Mesenchymal stem cell (in vitro differentiated cells and primary cell): ENCODE data around the gene HRH1.

Source experiments
- DNase-seq: peaks from one replicate; pipeline ENCODE4 v3.0.0-alpha.2; 2013
- H2AFZ ChIP-seq: one replicate; pipeline ENCODE4 v1.6.1; 2013; ENCODE audit warnings: low read depth, mild to moderate bottlenecking, control low read depth, inconsistent platforms, low read length, moderate library complexity
- H2AK5ac ChIP-seq: 2 replicates; pipeline ENCODE4 v1.6.1; 2013; ENCODE audit warnings: low read length, moderate library complexity, mild to moderate bottlenecking, inconsistent platforms; ENCODE audit not compliant: severe bottlenecking
- H2BK120ac ChIP-seq: one replicate; pipeline ENCODE4 v1.6.1; 2013; ENCODE audit warnings: low read depth, mild to moderate bottlenecking, inconsistent platforms, low read length, moderate library complexity
- H2BK12ac ChIP-seq, 2 experiments: one replicate each; pipeline ENCODE4 v1.6.1; 2013; ENCODE audit warnings: inconsistent platforms in 2 of 2, low read length in 2 of 2, mild to moderate bottlenecking in 2 of 2, moderate library complexity in 2 of 2, control low read depth in 1 of 2
- H2BK15ac ChIP-seq: one replicate; pipeline ENCODE4 v1.6.1; 2013; ENCODE audit warnings: mild to moderate bottlenecking, low read depth, inconsistent platforms; ENCODE audit not compliant: poor library complexity, severe bottlenecking
- H2BK5ac ChIP-seq: 2 replicates; pipeline ENCODE4 v1.6.1; 2013; ENCODE audit warnings: low read depth, mild to moderate bottlenecking, low read length, control low read depth, inconsistent platforms; ENCODE audit not compliant: poor library complexity, severe bottlenecking
- H3K14ac ChIP-seq, 2 experiments: one replicate each; pipeline ENCODE4 v1.6.1; 2013; ENCODE audit warnings: inconsistent platforms in 2 of 2, low read length in 2 of 2, control low read depth in 1 of 2, mild to moderate bottlenecking in 1 of 2, moderate library complexity in 1 of 2
- H3K18ac ChIP-seq, 2 experiments: one replicate each; pipeline ENCODE4 v1.6.1; 2013; ENCODE audit warnings: inconsistent platforms in 2 of 2, low read length in 2 of 2, control low read depth in 1 of 2, low read depth in 1 of 2, mild to moderate bottlenecking in 1 of 2
- H3K23ac ChIP-seq, 2 experiments: one replicate each; pipeline ENCODE4 v1.6.1; 2013; ENCODE audit warnings: inconsistent platforms in 2 of 2, low read length in 2 of 2, mild to moderate bottlenecking in 2 of 2, moderate library complexity in 2 of 2, control low read depth in 1 of 2
- H3K27ac ChIP-seq: 2 replicates; pipeline ENCODE4 v1.5.1; 2013; ENCODE audit warnings: mild to moderate bottlenecking, moderate library complexity, low read length, control low read depth, inconsistent platforms; ENCODE audit not compliant: poor library complexity, severe bottlenecking
- H3K27me3 ChIP-seq, 2 experiments: 2 replicates each; pipeline versions ENCODE4 v1.6.1 to v1.7.0; 2013; ENCODE audit warnings: low read length in 2 of 2, mild to moderate bottlenecking in 2 of 2, moderate library complexity in 2 of 2, control low read depth in 1 of 2, inconsistent platforms in 1 of 2; ENCODE audit not compliant: control insufficient read depth in 1 of 2, insufficient read depth in 1 of 2
- H3K36me3 ChIP-seq, 2 experiments: 2 replicates each; pipeline versions ENCODE4 v1.6.1 to v1.7.0; 2013; ENCODE audit warnings: low read length in 2 of 2, control low read depth in 1 of 2, inconsistent platforms in 1 of 2, low read depth in 1 of 2, mild to moderate bottlenecking in 1 of 2; ENCODE audit not compliant: insufficient read depth in 2 of 2, control insufficient read depth in 1 of 2
- H3K4ac ChIP-seq, 2 experiments: one replicate each; pipeline ENCODE4 v1.6.1; 2013; ENCODE audit warnings: inconsistent platforms in 2 of 2, low read length in 2 of 2, mild to moderate bottlenecking in 2 of 2, moderate library complexity in 2 of 2, control low read depth in 1 of 2, low read depth in 1 of 2
- H3K4me1 ChIP-seq: 2 replicates; pipeline ENCODE4 v1.6.1; 2013; ENCODE audit warnings: low read depth, low read length, control low read depth; ENCODE audit not compliant: control insufficient read depth, insufficient read depth
- H3K4me2 ChIP-seq: 2 replicates; pipeline ENCODE4 v1.6.1; 2013; ENCODE audit warnings: low read length, mild to moderate bottlenecking, inconsistent platforms; ENCODE audit not compliant: poor library complexity, severe bottlenecking
- H3K4me3 ChIP-seq, 2 experiments: 2 replicates each; pipeline versions ENCODE4 v1.5.1 to v1.7.0; 2013; ENCODE audit warnings: low read length in 2 of 2, mild to moderate bottlenecking in 2 of 2, control low read depth in 1 of 2, low read depth in 1 of 2; ENCODE audit not compliant: insufficient read depth in 1 of 2
- H3K79me1 ChIP-seq: replicated peaks from 2 replicates; pipeline ENCODE4 v1.6.1; 2013; ENCODE audit warnings: mild to moderate bottlenecking, control low read depth, low read length, inconsistent platforms; ENCODE audit not compliant: poor library complexity, severe bottlenecking
- H3K9ac ChIP-seq: 2 replicates; pipeline ENCODE4 v1.7.0; 2013; ENCODE audit warnings: mild to moderate bottlenecking, low read length, moderate library complexity
- H3K9me3 ChIP-seq: 2 replicates; pipeline ENCODE4 v1.7.0; 2013; ENCODE audit warnings: mild to moderate bottlenecking, low read length; ENCODE audit not compliant: control insufficient read depth
- H4K8ac ChIP-seq: one replicate; pipeline ENCODE4 v1.6.1; 2013; ENCODE audit warnings: inconsistent platforms, mild to moderate bottlenecking, low read length, moderate library complexity
- H4K91ac ChIP-seq: one replicate; pipeline ENCODE4 v1.6.1; 2013; ENCODE audit warnings: mild to moderate bottlenecking, low read length, inconsistent platforms
- WGBS: methylation state at CpG from one replicate; pipeline ENCODE4 v1.1.7; 2013; ENCODE audit warnings: mixed read lengths; 5-methylcytosine and 5-hydroxymethylcytosine counted together

HRH1 gene

DNA sequence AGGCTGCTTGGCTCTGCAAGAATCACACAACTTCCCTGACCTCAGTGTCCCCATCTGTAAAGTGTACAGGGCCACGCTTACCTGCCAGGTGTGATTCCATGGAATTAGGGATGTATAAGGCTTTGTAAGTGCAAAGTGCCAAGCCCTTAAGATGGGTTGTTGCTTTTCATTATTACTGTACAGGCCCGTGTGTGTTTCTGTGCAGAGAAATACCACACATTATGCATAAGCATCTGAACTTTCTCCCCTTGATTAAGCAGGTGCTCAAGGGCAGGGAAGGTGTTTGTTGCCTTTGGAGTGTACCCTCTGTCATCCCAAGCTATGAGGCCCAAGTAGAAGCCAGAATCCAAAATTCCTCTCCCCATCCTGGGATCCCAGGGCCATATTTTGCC is 13.6 kb upstream of the HRH1 start:
- Histone ChIP-seq H2AK5ac (peak overlapping the region; percentile 49), H2BK12ac (no peak overlapping the region), H3K9ac (peak overlapping the region; percentile 55), H3K23ac (no peak overlapping the region), H3K4me1 (peaks cover 14% of the 10 kb centered on the region), H3K27ac (no peak overlapping the region), H2BK5ac (peak overlapping the region; percentile 3), H4K8ac (no peak overlapping the region), H3K14ac (no peak overlapping the region), H2AFZ (no peak overlapping the region), H4K91ac (no peak overlapping the region), H2BK15ac (no peak overlapping the region), H3K4ac (no peak overlapping the region), H3K18ac (no peak overlapping the region), H3K4me2 (no peak overlapping the region), H3K27me3 (no peaks in the 10 kb centered on the region), H2BK120ac (no peak overlapping the region), H3K36me3 (no peaks in the 10 kb centered on the region), H3K9me3 (no peaks in the 10 kb centered on the region), H3K79me1 (no peaks in the 10 kb centered on the region), H3K4me3 (peak overlapping the region in 1 of 2 experiments; percentile 26)
- DNase-seq = no peak
- WGBS = no CpG with 5 or more reads among the region's 2 CpGs

GRCh38 chr3:11143476-11143875 is 10.8 kb upstream of the HRH1 start:
- Histone ChIP-seq H3K9ac (no peak overlapping the region), H3K4me2 (no peak overlapping the region), H2BK15ac (no peak overlapping the region), H3K27ac (no peak overlapping the region), H3K18ac (no peak overlapping the region), H3K79me1 (no peaks in the 10 kb centered on the region), H4K8ac (no peak overlapping the region), H3K14ac (no peak overlapping the region), H3K4ac (no peak overlapping the region), H3K23ac (no peak overlapping the region), H2BK12ac (no peak overlapping the region), H4K91ac (no peak overlapping the region), H2BK120ac (no peak overlapping the region), H3K4me3 (no peak overlapping the region), H3K4me1 (peaks cover 9% of the 10 kb centered on the region), H3K36me3 (no peaks in the 10 kb centered on the region), H3K9me3 (no peaks in the 10 kb centered on the region), H2AFZ (no peak overlapping the region), H2BK5ac (no peak overlapping the region), H2AK5ac (no peak overlapping the region), H3K27me3 (no peaks in the 10 kb centered on the region)
- 78% methylated on average over 5 of the region's 5 CpGs for WGBS
- DNase-seq = no peak

- no peak overlapping the region for H3K4me3 ChIP-seq
- H3K36me3 ChIP-seq = no peaks in the 10 kb centered on the region
- H2BK5ac ChIP-seq = no peak overlapping the region
- no peak overlapping the region for H3K23ac ChIP-seq
- H2AFZ ChIP-seq = no peak overlapping the region
- H4K91ac ChIP-seq = no peak overlapping the region
- 86% methylated on average over 5 of the region's 5 CpGs for WGBS
- H3K4me2 ChIP-seq = no peak overlapping the region
- H2BK12ac ChIP-seq = peak overlapping the region in 1 of 2 experiments; percentile 74
- H2BK120ac ChIP-seq = no peak overlapping the region
- peak overlapping the region; percentile 49 for H3K9ac ChIP-seq
- H4K8ac ChIP-seq = no peak overlapping the region
- H3K18ac ChIP-seq = no peak overlapping the region
- no peak overlapping the region for H3K14ac ChIP-seq
- peaks cover 7% of the 10 kb centered on the region for H3K4me1 ChIP-seq
- DNase-seq = no peak
- no peaks in the 10 kb centered on the region for H3K27me3 ChIP-seq
- no peak overlapping the region for H3K27ac ChIP-seq
- H2BK15ac ChIP-seq = no peak overlapping the region
- H3K4ac ChIP-seq = no peak overlapping the region
- peak overlapping the region; percentile 33 for H2AK5ac ChIP-seq
- H3K79me1 ChIP-seq = no peaks in the 10 kb centered on the region
- no peaks in the 10 kb centered on the region for H3K9me3 ChIP-seq
These were observed 9.3 kb upstream of the HRH1 start for GRCh38 chr3:11144996-11145395.

DNA sequence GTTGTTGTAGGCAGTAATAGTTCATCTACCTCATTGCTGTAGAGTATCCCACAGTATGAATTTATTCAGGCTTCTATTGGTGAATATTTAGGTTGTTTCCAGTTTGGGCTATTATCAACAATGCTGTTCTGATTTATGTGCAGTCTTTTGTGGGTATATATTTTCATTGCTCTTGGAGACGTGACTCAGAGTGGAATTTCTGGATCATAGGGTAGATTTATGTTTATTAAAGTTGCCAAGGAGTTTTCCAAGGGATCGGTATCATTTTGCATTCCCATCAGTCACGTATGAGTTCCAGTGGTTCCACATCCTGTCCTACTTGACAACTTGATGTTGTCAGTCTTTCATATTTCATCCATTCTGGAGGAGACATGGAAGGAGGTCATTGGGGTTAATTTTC is 8.4 kb upstream of the HRH1 start:
- DNase-seq = peak; percentile 80
- no peak overlapping the region for H3K4me3 ChIP-seq
- H3K9ac ChIP-seq = peak overlapping the region; percentile 55
- no peak overlapping the region for H4K91ac ChIP-seq
- H3K18ac ChIP-seq = no peak overlapping the region
- H3K23ac ChIP-seq = no peak overlapping the region
- H2AK5ac ChIP-seq = no peak overlapping the region
- H4K8ac ChIP-seq = no peak overlapping the region
- 52% methylated on average over 2 of the region's 3 CpGs for WGBS
- H2BK15ac ChIP-seq = no peak overlapping the region
- no peaks in the 10 kb centered on the region for H3K9me3 ChIP-seq
- H2AFZ ChIP-seq = no peak overlapping the region
- peaks cover 3% of the 10 kb centered on the region for H3K4me1 ChIP-seq
- H3K14ac ChIP-seq = no peak overlapping the region
- no peak overlapping the region for H3K4me2 ChIP-seq
- no peak overlapping the region for H2BK12ac ChIP-seq
- H3K79me1 ChIP-seq = no peaks in the 10 kb centered on the region
- no peaks in the 10 kb centered on the region for H3K36me3 ChIP-seq
- no peak overlapping the region for H3K27ac ChIP-seq
- H3K27me3 ChIP-seq = no peaks in the 10 kb centered on the region
- no peak overlapping the region for H3K4ac ChIP-seq
- no peak overlapping the region for H2BK120ac ChIP-seq
- H2BK5ac ChIP-seq = no peak overlapping the region
